Fibroblast of lung (primary cell): Measurements from ENCODE around the gene ZNRF4. TPM values are rescaled to one million over a fixed set of nuclear protein-coding genes. Genes with fewer than 3 reads are reported as not detected.

Experiments
- DNase-seq, 2 donors: peaks; one replicate each; pipeline versions ENCODE4 v3.0.0 to v3.0.0-alpha.2; 2010; ENCODE audit warnings: low read depth in 2 of 2
- H2AFZ ChIP-seq: 2 replicates; pipeline ENCODE4 v1.5.1; 2012; ENCODE audit warnings: low read length, control low read depth, inconsistent platforms
- H3K27ac ChIP-seq: 2 replicates; pipeline ENCODE4 v1.5.1; 2011; ENCODE audit warnings: low read length, control low read depth; ENCODE audit not compliant: insufficient read depth
- H3K27me3 ChIP-seq: 2 replicates; pipeline ENCODE4 v1.5.1; 2011; ENCODE audit warnings: mild to moderate bottlenecking, low read length; ENCODE audit not compliant: control insufficient read depth, insufficient read depth
- H3K36me3 ChIP-seq: 2 replicates; pipeline ENCODE4 v1.5.1; 2011; ENCODE audit warnings: low read length; ENCODE audit not compliant: control insufficient read depth, insufficient read depth
- H3K4me1 ChIP-seq: 2 replicates; pipeline ENCODE4 v1.5.1; 2011; ENCODE audit warnings: low read length; ENCODE audit not compliant: control insufficient read depth, insufficient read depth; ENCODE audit errors: extremely low read depth
- H3K4me2 ChIP-seq: 2 replicates; pipeline ENCODE4 v1.5.1; 2011; ENCODE audit warnings: low read length, control low read depth; ENCODE audit not compliant: insufficient read depth; ENCODE audit errors: extremely low read depth
- H3K4me3 ChIP-seq, 4 experiments: fragments of 200-600 bp in 1 of 4; sonication (generic) in 1 of 4; replicated peaks in 1 of 4; 2 replicates each; pipeline ENCODE4 v1.5.1; 2011 to 2016; ENCODE audit warnings: low read length in 4 of 4, low read depth in 3 of 4, mild to moderate bottlenecking in 3 of 4, control low read depth in 2 of 4, inconsistent platforms in 1 of 4, mixed read lengths in 1 of 4; ENCODE audit not compliant: insufficient read depth in 1 of 4; ENCODE audit errors: control extremely low read depth in 1 of 4
- H3K79me2 ChIP-seq: 2 replicates; pipeline ENCODE4 v1.5.1; 2012; ENCODE audit warnings: mild to moderate bottlenecking, low read length, inconsistent platforms; ENCODE audit not compliant: control insufficient read depth, insufficient read depth
- H3K9ac ChIP-seq: 2 replicates; pipeline ENCODE4 v1.5.1; 2011; ENCODE audit warnings: mild to moderate bottlenecking, low read length, control low read depth; ENCODE audit not compliant: insufficient read depth
- H3K9me3 ChIP-seq: 2 replicates; pipeline ENCODE4 v1.5.1; 2012; ENCODE audit warnings: low read depth, low read length; ENCODE audit not compliant: control insufficient read depth, insufficient read depth
- H4K20me1 ChIP-seq: 2 replicates; pipeline ENCODE4 v1.5.1; 2011; ENCODE audit warnings: low read length; ENCODE audit not compliant: control insufficient read depth, insufficient read depth; ENCODE audit errors: extremely low read depth
- EZH2 ChIP-seq: IDR thresholded peaks from 2 replicates; pipeline ENCODE4 v1.5.1; 2012; ENCODE audit warnings: low read length, control low read depth, mild to moderate bottlenecking; ENCODE audit errors: missing control alignments
- polyA plus RNA-seq, 2 donors: library from polyadenylated mRNA; depleted of rRNA in 1 of 2; stranded (reverse) in 1 of 2; unstranded in 1 of 2; fragments of >200 nt; gene quantifications; 2 replicates each; pipeline ENCODE4 v1.2.1, GENCODE V29; 2011 to 2012; ENCODE audit warnings: missing spikeins in 1 of 2
- total RNA-seq: library from RNA; depleted of rRNA; stranded (reverse); fragments of >200 nt; gene quantifications from 2 replicates; pipeline ENCODE4 v1.2.1, GENCODE V29; 2014
- TF ChIP-seq, protein P1 (sequence below), 2 donors: IDR thresholded peaks in 1 of 2; conservative IDR thresholded peaks in 1 of 2; 1 replicate in 1 of 2; 2 replicates in 1 of 2; pipeline ENCODE4 v1.5.1; 2011 to 2012; ENCODE audit warnings: low read length in 2 of 2, control low read depth in 1 of 2, inconsistent platforms in 1 of 2, low read depth in 1 of 2, mild to moderate bottlenecking in 1 of 2

The ZNRF4 gene
- total and polyA plus RNA-seq, 2 donors (not counting 1 experiment from before 2014, with no cell fraction given), result not detected

DNA sequence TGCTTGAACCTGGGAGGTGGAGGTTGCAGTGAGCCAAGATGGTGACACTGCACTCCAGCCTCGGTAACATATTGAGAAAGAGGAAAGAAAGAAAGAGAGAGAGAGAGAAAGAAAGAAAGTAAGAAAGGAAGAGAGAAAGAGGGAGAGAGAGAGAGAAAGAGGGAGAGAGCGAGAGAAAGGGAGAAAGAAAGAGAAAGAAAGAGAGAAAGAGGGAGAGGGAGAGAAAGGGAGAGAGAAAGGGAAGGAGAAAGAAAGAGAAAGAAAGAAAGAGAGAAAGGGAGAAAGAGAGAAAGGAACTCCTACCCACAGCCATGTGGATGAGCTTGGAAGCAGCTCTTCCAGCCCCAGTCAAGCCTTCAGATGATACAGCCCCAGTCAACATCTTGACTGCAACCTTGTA, 46.7 kb downstream of the ZNRF4 start:
- H3K27ac ChIP-seq, result no peak overlapping the region
- no peaks in the 10 kb centered on the region for H3K36me3 ChIP-seq
- H3K9ac ChIP-seq, result no peak overlapping the region
- TF ChIP-seq, protein P1, sequence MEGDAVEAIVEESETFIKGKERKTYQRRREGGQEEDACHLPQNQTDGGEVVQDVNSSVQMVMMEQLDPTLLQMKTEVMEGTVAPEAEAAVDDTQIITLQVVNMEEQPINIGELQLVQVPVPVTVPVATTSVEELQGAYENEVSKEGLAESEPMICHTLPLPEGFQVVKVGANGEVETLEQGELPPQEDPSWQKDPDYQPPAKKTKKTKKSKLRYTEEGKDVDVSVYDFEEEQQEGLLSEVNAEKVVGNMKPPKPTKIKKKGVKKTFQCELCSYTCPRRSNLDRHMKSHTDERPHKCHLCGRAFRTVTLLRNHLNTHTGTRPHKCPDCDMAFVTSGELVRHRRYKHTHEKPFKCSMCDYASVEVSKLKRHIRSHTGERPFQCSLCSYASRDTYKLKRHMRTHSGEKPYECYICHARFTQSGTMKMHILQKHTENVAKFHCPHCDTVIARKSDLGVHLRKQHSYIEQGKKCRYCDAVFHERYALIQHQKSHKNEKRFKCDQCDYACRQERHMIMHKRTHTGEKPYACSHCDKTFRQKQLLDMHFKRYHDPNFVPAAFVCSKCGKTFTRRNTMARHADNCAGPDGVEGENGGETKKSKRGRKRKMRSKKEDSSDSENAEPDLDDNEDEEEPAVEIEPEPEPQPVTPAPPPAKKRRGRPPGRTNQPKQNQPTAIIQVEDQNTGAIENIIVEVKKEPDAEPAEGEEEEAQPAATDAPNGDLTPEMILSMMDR (conservative IDR thresholded peaks at IDR 0.05 in 1 of 2, IDR thresholded peaks at IDR 0.05 in 1 of 2; ENCODE audit: low read depth in 1 of 2, low read length in 2 of 2), result no peak
- no peak for TF ChIP-seq EZH2
- no peak overlapping the region for H2AFZ ChIP-seq
- H3K4me1 ChIP-seq, result no peaks in the 10 kb centered on the region
- DNase-seq, result no peak
- H3K79me2 ChIP-seq, result no peaks in the 10 kb centered on the region
- no peaks in the 10 kb centered on the region for H4K20me1 ChIP-seq
- no peaks in the 10 kb centered on the region for H3K27me3 ChIP-seq
- no peaks in the 10 kb centered on the region for H3K9me3 ChIP-seq
- no peak overlapping the region for H3K4me3 ChIP-seq
- H3K4me2 ChIP-seq, result no peak overlapping the region

DNA sequence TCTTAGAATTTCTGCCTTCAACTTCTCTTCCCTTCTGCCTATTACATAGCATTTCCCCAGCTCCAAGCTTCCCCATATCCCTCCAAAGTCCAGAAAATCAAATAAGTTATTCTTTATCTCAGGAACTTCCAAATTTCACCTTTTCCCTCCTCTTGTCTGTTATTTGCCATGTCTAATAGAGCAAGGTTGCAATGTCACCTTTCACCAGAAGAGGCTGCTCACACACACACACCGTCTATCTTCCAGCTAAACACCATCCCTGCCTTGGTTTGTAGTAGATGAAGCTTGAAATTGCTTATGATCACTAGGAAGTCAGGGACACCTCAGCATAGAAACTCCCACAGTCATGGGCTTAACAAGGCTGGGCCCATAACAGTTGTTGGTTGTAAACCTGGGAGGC, 48.4 kb downstream of the ZNRF4 start:
- Histone ChIP-seq H3K27ac (no peak overlapping the region), H3K79me2 (no peaks in the 10 kb centered on the region), H3K9me3 (no peaks in the 10 kb centered on the region), H3K4me1 (no peaks in the 10 kb centered on the region), H3K9ac (no peak overlapping the region), H3K36me3 (no peaks in the 10 kb centered on the region), H3K4me3 (no peak overlapping the region), H3K4me2 (no peak overlapping the region), H2AFZ (no peak overlapping the region), H3K27me3 (no peaks in the 10 kb centered on the region), H4K20me1 (no peaks in the 10 kb centered on the region)
- no peak for DNase-seq
- no peak for TF ChIP-seq EZH2
- TF ChIP-seq, protein P1 (conservative IDR thresholded peaks at IDR 0.05 in 1 of 2, IDR thresholded peaks at IDR 0.05 in 1 of 2; ENCODE audit: low read depth in 1 of 2, low read length in 2 of 2), result no peak

DNA sequence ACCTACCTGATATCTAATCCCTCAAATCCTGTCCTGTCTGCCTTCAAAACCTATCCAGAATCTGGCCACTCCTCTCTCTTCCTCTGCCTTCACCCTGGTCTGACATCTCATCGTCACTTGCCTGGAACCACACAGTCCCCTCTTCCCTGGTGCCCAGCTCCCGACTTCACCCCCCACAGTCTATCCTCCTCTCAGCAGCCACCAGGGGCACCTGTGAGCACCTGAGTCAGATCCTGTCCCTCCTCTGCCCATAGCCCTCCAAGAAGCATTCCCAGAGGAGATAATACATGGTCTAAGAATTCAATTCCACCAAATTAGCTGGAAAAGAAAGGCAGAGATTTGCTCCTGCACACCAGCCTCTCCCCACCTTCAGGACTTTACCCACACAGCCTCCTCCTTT, 48.9 kb downstream of the ZNRF4 start:
- Histone ChIP-seq H2AFZ (no peak overlapping the region), H3K9me3 (no peaks in the 10 kb centered on the region), H3K4me1 (no peaks in the 10 kb centered on the region), H3K4me3 (no peak overlapping the region), H3K27me3 (no peaks in the 10 kb centered on the region), H3K27ac (no peak overlapping the region), H3K9ac (no peak overlapping the region), H4K20me1 (no peaks in the 10 kb centered on the region), H3K4me2 (no peak overlapping the region), H3K79me2 (no peaks in the 10 kb centered on the region), H3K36me3 (no peaks in the 10 kb centered on the region)
- no peak for DNase-seq
- TF ChIP-seq, protein P1 (conservative IDR thresholded peaks at IDR 0.05 in 1 of 2, IDR thresholded peaks at IDR 0.05 in 1 of 2; ENCODE audit: low read depth in 1 of 2, low read length in 2 of 2), result peak in 1 of 2 donors; percentile 5
- no peak for TF ChIP-seq EZH2

Other genes starting within 250 kb of the ZNRF4 start
- gene PTPRS, start 114.6 kb upstream of the ZNRF4 start, total RNA-seq, result 129 and 136 TPM in 2 replicates
- 27.9 and 35.5 TPM in 2 replicates for gene PTPRS, start 114.6 kb upstream of the ZNRF4 start, polyA plus RNA-seq
- gene TINCR, start 112.5 kb downstream of the ZNRF4 start, total RNA-seq, result under 0.01 and 0.17 TPM in 2 replicates
- 0.02 and 0.06 TPM in 2 replicates for gene TINCR, start 112.5 kb downstream of the ZNRF4 start, polyA plus RNA-seq
- 29.0 and 35.8 TPM in 2 replicates for gene SAFB2, start 167.4 kb downstream of the ZNRF4 start, total RNA-seq
- gene SAFB2, start 167.4 kb downstream of the ZNRF4 start, polyA plus RNA-seq, result 16.9 and 21.3 TPM in 2 replicates
- gene SAFB, start 167.7 kb downstream of the ZNRF4 start, total RNA-seq, result 48.5 and 51.0 TPM in 2 replicates
- gene SAFB, start 167.7 kb downstream of the ZNRF4 start, polyA plus RNA-seq, result 28.0 and 34.3 TPM in 2 replicates
- gene MICOS13, start 225.1 kb downstream of the ZNRF4 start, total RNA-seq, result 29.3 and 73.5 TPM in 2 replicates
- 20.7 and 20.8 TPM in 2 replicates for gene MICOS13, start 225.1 kb downstream of the ZNRF4 start, polyA plus RNA-seq
- gene HSD11B1L, start 225.6 kb downstream of the ZNRF4 start, total RNA-seq, result 11.0 and 13.0 TPM in 2 replicates
- gene HSD11B1L, start 225.6 kb downstream of the ZNRF4 start, polyA plus RNA-seq, result 3.1 and 5.1 TPM in 2 replicates
- 634 and 864 TPM in 2 replicates for gene RPL36, start 234.9 kb downstream of the ZNRF4 start, total RNA-seq
- gene RPL36, start 234.9 kb downstream of the ZNRF4 start, polyA plus RNA-seq, result 341 and 394 TPM in 2 replicates